Endothelial cell of umbilical vein (primary cell): ENCODE measurements around the gene PCDHGB4.

Experiments
- EZH2 ChIP-seq: IDR thresholded peaks from 2 replicates; pipeline ENCODE4 v1.6.1; 2012; ENCODE audit warnings: borderline replicate concordance, low read depth, mild to moderate bottlenecking, moderate library complexity, low read length, inconsistent platforms; ENCODE audit not compliant: severe bottlenecking
- GATA2 ChIP-seq: IDR thresholded peaks from 2 replicates; pipeline ENCODE4 v1.7.0; 2011; ENCODE audit warnings: low read depth, mild to moderate bottlenecking, moderate library complexity, mixed read lengths, low read length; ENCODE audit not compliant: insufficient read length, insufficient read depth
- JUN ChIP-seq: IDR thresholded peaks from 2 replicates; pipeline ENCODE4 v1.6.1; 2011; ENCODE audit warnings: borderline replicate concordance, low read depth; ENCODE audit not compliant: insufficient read length, insufficient read depth
- MYC ChIP-seq: IDR thresholded peaks from one replicate; pipeline ENCODE4 v1.6.1; 2011; ENCODE audit warnings: mild to moderate bottlenecking, low read depth, low read length
- POLR2A ChIP-seq: IDR thresholded peaks from 2 replicates; pipeline ENCODE4 v1.6.1; 2012; ENCODE audit warnings: low read depth, mild to moderate bottlenecking, control low read depth, low read length
- POLR2AphosphoS5 ChIP-seq: IDR thresholded peaks from 2 replicates; pipeline ENCODE4 v1.6.1; 2012; ENCODE audit warnings: low read depth, mild to moderate bottlenecking, control low read depth, low read length, moderate library complexity; ENCODE audit not compliant: insufficient read depth
- TF ChIP-seq, protein P1 (sequence below), 2 donors: IDR thresholded peaks; 1 replicate in 1 of 2; 2 replicates in 1 of 2; pipeline ENCODE4 v1.5.1; 2011; ENCODE audit warnings: low read length in 2 of 2, mild to moderate bottlenecking in 2 of 2, moderate library complexity in 2 of 2, control low read depth in 1 of 2, inconsistent platforms in 1 of 2, low read depth in 1 of 2; ENCODE audit not compliant: insufficient read depth in 1 of 2; ENCODE audit errors: extremely low read depth in 1 of 2
- TF ChIP-seq, protein P2 (sequence below): IDR thresholded peaks from 2 replicates; pipeline ENCODE4 v1.6.1; 2011; ENCODE audit not compliant: insufficient read depth, insufficient read length

GRCh38 chr5:141434006-141434405 is 46.5 kb downstream of the PCDHGB4 start:
- no peak for TF ChIP-seq POLR2AphosphoS5
- TF ChIP-seq, protein P1, sequence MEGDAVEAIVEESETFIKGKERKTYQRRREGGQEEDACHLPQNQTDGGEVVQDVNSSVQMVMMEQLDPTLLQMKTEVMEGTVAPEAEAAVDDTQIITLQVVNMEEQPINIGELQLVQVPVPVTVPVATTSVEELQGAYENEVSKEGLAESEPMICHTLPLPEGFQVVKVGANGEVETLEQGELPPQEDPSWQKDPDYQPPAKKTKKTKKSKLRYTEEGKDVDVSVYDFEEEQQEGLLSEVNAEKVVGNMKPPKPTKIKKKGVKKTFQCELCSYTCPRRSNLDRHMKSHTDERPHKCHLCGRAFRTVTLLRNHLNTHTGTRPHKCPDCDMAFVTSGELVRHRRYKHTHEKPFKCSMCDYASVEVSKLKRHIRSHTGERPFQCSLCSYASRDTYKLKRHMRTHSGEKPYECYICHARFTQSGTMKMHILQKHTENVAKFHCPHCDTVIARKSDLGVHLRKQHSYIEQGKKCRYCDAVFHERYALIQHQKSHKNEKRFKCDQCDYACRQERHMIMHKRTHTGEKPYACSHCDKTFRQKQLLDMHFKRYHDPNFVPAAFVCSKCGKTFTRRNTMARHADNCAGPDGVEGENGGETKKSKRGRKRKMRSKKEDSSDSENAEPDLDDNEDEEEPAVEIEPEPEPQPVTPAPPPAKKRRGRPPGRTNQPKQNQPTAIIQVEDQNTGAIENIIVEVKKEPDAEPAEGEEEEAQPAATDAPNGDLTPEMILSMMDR (IDR thresholded peaks at IDR 0.05; ENCODE audit: extremely low read depth in 1 of 2, insufficient read depth in 1 of 2, low read depth in 1 of 2, low read length in 2 of 2), result no peak
- TF ChIP-seq, protein P2, sequence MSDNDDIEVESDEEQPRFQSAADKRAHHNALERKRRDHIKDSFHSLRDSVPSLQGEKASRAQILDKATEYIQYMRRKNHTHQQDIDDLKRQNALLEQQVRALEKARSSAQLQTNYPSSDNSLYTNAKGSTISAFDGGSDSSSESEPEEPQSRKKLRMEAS, result no peak
- TF ChIP-seq POLR2A, result no peak
- TF ChIP-seq JUN, result no peak
- no peak for TF ChIP-seq GATA2
- no peak for TF ChIP-seq MYC
- TF ChIP-seq EZH2, result no peak
